Globus pallidus (tissue), 1 donor: ENCODE results near the gene UPP2.

Source experiments
- DNase-seq: peaks from one replicate; pipeline ENCODE4 v3.0.0-alpha.2; 2015; ENCODE audit warnings: low spot score

UPP2 gene

DNA sequence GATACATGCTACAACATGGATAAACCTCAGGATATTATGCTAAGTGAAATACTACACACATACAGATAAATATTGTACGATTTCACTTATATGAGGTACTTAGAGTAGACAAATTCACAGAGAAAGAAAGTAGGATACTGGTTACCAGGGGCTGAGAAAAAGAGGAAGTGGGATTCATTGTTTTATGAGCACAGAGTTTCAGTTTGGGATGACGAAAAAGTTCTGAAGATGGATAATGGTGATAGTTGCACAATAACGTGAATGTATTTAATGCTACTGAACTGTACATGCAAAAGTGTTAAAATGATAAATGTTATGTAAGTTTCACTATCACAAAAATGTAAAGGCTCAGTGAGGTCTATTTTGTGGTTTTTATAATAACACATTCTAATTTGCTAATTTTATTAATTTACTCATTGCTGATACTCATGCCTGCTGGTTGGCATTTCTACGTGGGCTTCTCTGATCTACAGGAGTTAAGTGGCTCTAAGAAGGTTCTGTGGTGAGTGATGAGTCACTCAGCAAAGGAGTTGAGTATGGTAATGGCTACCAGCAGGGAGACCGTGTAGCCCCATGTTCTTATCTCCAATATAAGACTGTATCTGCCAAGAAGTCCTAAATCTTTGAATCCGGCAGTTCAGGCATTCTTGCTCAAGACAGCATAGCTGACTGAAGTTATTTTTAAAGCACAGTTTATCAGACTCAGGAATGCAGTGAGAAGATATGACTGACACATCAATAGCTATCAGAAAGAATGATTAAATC is 41.1 kb downstream of the UPP2 start:
- DNase-seq: no peak

DNA sequence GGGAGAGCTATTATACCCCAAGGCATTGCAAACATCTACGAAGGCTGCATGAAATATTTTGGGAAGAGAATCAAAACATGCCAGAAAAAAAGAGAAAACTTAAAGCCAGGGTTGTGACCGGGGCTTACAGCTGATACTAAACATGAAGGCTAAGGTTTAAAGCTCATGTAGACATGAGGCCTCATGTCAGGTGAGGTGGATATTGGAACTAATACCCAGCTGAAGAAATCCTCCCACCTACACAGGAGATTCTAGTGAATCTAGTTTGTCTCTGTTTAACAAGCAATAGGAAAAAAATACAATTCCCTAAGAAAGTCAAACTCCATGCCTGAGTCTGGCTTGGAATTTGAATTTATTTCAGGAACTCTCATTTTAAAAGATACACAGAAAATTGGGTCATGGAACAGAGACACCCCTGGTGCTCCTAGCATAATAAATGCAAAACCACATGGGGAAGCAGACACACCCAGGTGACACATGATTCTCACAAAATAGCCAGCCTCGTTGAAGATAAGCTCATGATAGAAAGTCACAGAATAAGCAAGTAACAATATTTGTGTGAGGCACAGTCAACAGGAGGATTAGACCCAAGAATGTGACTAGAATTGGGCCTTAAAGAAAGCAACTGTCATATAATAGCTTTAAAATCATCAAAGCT is 42.2 kb downstream of the UPP2 start:
- no peak for DNase-seq

DNA sequence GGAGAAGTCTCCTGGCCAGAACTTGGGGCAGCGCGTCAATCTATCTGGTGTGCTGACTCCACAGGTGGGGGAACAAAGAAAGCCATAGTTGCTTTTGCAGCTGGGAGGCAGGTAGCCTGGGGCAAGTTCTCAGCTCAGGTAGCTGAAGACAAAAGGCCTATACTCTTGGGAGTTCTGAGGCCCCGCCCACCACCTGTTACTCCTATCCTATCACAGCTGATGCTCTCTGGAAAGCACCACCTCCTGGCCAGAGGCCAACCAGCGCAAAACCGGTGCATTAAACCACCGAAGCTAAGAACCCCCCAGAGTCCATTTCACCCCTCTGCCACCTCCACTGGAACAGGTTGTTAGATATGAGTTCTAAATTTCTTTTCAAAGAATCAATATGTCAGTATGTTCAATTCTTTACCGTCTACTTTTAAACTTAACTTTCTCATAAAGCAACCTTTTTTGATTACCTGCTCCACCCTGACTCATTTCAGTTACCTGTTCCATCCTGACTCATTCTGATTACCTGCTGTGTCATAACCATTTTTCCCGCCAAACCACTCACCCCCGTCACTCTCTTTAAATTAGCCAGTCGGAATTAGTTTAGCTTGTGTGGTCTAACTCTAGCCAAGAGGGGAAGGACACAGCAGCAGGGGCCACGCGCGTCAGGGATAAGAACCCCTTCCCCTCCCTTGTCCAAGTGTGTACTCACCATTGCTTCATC is 43.4 kb downstream of the UPP2 start:
- no peak for DNase-seq

DNA sequence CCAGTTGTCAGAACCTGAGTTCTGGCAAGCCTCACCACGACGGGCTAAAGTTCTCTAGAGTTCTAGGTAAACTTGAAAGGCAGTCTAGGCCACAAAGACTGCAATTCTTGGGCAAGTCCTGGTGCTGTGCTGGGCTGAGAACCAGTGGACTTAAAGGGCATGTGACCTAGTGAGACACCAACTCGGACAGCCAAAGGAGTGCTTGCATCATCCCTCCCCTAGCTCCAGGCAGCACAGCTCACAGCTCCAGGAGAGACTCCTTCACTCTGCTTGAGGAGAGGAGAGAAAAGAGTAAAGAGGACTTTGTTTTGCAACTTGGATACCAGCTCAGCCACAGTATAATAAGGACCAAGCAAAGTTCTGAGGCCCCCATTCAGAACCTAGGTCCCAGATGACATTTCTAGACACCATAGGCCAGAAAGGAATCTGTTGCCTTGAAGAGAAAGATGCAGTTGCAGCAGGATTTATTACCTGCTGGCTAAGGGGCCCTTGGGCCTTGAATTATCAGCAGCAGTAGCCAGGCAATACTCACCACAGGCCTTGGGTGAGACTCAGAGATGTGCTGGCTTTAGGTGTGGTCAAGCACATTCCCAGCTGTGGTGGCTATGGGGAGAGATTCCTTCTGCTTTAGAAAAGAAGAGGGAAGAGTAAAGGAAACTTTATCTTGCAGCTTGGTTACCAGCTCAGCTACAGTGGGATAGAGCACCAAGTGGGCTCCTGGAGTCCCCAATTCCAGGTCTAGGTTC is 51.8 kb downstream of the UPP2 start:
- no peak for DNase-seq

DNA sequence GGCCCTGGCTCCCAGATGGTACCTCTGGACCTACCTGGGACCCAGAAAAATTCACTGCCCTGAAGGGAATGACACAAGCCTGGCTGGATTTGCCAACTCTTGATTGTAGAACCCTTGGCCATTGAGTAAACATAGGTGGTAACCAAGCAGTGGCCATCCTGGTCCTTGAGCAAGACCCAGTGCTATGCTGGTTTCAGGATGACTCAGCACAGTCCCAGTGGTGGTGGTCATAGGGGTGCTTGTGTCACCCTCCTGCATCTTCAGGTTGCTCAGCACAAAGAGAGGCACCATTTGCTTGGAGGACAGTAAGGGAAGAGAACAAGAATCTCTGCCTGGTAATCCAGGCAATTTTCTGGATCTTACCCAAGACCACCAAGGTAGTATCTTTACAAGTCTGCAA is 52.9 kb downstream of the UPP2 start:
- DNase-seq: no peak

DNA sequence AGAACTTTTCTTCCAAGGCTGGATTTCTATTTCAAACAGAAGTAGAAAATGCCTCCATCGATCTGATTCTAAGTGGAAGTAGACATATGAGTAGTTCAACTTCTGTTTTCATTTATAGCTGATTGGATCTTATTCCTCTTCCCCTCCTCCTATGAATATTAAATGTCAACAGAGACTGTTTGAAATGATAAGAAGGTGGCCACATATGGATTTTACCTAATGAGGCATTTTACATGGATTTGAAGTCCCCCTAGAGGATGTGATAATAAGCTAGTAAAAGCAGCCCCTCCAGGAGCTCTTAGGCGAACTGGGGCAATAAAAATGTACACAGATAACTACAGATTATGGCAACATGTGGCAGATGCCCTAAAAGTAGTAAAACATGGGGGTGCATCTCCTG is 71.0 kb downstream of the UPP2 start:
- no peak for DNase-seq

DNA sequence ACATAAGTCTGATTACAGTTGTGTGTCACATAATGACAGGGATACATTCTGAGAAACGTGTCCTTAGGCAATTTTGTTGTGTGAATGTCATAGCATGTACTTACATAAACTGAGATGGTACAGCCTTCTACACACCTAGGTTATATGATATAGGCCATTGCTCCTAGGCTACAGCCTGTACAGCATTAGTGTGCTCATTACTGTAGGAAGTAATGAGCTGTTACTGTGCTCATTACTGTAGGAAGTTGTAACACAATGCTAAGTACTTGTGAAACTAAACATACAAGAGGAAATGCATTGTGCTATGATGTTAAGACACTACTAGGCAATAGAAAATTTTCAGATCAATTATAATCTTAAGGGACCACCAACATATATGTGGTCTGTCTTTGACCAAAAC is 72.8 kb downstream of the UPP2 start:
- DNase-seq: no peak

DNA sequence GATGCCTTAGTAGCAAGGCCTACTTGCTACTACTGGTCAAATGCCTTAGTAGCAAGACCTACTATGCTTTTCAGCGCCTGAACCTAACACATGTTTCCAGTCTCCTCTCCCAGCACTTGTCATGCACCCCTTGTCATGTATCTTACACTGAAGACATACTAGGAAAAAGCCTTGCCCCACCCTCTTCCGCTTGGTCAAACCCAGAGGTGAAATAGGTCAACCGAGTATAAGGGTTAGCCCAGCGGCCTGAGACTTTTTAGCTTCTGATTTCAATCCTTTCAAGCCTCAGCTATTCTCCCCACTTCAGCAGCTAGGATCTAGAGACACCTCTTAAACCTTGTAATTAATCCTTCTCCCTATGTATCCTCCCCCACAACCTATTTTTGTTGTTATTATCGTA is 73.3 kb downstream of the UPP2 start:
- DNase-seq: no peak

DNA sequence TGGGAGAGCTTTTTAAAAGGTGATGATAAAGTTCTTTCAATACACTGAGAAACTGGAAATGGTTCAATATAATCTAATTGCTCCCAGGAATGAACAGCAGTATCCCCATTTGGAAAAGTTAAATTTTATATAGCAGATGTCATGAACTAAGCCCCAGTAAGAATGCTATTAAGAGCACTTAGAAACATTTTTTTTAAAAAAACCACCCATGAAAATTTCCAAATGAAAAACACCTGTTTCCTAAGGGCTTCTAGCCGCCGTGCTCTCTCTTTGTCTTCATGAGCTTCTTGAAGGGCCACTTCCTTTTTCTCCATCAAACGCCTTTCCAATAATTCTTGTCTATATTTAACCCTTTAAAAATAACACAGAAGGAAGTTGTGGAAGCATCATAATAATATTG is 77.0 kb downstream of the UPP2 start:
- DNase-seq: no peak

DNA sequence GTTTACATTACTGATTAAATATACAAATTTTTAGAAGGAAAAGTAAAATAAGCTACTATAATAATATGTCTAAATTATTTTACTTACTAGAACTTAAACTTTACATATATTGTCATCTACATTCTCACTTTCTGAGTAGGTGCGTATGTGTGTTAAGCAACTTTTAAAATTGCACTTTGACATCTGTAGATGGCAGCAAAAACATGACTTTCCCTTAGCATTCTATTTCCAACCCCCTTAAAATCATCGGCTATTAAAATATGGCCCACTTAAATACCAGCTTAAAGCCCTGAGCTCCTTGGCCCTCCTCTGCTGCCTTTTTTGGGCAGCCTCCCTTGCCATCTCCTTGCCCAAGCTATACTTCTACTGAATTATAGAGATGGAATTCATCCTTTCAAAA is 78.0 kb downstream of the UPP2 start:
- peak; percentile 45 for DNase-seq

DNA sequence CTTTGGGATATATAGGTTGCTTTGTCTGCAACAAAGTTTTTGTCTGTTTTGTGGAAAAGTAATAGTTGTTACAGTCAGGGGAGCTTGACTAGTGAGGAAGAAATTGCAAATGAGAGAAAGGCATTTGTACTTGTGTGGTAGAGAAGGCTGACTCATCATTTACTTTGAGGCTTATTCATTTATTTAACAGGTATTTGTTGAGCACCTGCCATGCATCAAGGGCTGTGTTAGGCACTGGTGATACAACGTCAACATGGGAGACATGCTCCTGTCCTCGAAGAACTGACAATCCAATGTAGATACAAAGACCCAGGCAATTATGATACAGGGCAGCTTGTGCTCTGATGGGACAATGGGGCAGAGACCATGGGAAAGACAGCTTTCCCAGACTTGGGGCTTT is 79.5 kb downstream of the UPP2 start:
- DNase-seq: no peak

DNA sequence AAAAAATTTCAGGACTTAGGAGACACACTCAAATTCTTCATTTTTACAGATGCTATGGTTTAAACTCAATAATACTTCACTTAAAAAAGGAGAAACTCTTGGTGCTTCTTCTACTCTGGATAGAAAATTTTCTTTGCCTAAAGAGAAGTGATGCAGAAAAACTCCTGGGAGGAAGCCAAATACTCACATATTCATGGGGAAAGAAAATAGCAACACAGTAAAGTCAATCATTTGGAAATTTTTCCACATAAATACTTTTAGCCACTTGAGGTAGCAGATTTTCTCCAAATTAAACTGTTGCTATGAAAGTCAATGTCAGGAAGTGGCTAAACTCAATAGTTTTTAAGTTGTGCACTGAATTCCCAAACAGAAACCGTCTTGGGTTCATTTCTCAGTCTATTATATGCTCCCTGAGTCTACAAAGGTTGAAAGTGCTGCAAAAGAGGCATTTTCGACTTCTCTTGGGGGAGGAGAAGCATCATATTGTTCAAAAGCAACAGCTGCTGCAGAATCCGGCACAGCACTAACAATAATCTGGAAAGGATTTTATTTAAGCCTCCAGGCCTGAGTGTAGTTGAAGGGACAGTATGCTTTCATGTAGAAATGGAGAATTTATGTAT is 81.1 kb downstream of the UPP2 start:
- peak; percentile 27 for DNase-seq

DNA sequence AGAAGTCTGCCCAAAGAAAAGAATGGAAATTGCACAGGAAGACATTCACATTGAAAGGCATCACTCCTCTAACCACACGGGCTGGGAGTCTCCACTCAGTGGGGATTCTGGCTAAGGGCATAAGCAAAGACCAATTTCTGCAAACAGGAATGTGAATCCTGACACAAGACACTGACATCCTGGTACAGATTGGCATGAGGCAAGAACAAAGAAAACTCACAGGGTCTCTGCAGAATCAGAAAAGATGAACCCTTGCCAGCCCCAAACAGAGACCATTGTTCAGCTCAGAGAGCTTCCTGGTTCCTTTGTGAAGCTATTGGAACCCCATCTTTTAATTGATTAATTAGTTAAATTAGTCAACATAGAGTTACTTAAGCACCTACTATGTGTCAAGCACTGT is 82.3 kb downstream of the UPP2 start:
- DNase-seq: peak; percentile 88

DNA sequence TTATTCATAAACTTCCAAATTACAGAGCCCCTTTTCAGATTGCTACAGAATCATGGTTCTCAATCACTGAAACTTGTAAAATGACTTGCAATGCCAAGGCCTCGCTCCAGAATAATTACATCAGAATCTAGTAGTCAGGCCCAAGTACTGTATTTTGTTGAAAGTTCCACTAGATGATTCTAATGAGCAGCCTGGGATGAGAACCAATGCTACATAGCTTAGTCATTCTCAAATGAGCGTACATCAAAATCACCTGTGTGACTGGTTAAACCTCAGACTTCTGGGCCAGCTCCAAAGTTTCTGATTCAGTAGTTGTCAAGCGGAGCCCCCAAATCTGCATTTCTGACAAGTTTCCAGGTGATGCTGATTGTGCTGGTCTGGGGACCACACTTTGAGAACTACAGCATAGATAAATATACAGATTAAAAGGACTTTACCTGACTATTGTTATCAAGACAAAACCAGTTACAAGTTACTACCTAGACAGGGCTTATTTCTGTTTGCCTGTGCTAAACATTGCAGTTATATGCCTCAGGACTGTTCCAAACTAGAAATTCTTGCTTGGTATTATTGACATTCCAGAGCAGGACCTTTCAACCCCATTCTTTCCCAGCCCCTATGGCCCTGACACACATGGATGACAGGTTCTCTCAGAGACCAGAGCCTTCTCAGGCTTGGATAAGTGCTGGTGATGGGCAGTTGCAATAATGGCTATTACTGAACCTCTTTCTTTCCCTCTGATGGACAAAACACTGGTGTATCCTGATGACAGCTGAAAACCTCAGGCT is 83.1 kb downstream of the UPP2 start:
- peak; percentile 57 for DNase-seq
